Stimulated activated CD8-positive, alpha-beta memory T cell treated with anti-CD3 and anti-CD28 coated beads, Interleukin-2, amount 100 ng/mL, for 48 hours (primary cell): Measurements from ENCODE around the gene ATG101.

ENCODE experiments used
- DNase-seq, 2 donors: peaks; one replicate each; pipeline ENCODE4 v3.0.0-alpha.2; 2020; ENCODE audit warnings: low read depth in 2 of 2

The ATG101 gene

GRCh38 chr12:52057638-52058576, 11.9 kb upstream of the ATG101 start:
- DNase-seq: no peak

- DNase-seq: no peak
Observed at GRCh38 chr12:52058631-52059361, 11.0 kb upstream of the ATG101 start.

GRCh38 chr12:52059582-52060497, 9.9 kb upstream of the ATG101 start:
- no peak for DNase-seq

- DNase-seq: no peak
Observed at GRCh38 chr12:52060498-52061177, 9.1 kb upstream of the ATG101 start.

GRCh38 chr12:52061470-52062166, 8.2 kb upstream of the ATG101 start:
- DNase-seq: no peak

- no peak for DNase-seq
Observed at GRCh38 chr12:52062167-52063081, 7.4 kb upstream of the ATG101 start.

GRCh38 chr12:52063082-52063924, 6.5 kb upstream of the ATG101 start:
- DNase-seq: no peak

GRCh38 chr12:52063981-52064649, 5.7 kb upstream of the ATG101 start:
- no peak for DNase-seq

GRCh38 chr12:52066346-52067080, 3.3 kb upstream of the ATG101 start:
- no peak for DNase-seq

- DNase-seq: no peak
Observed at GRCh38 chr12:52067081-52067374, 2.8 kb upstream of the ATG101 start.

GRCh38 chr12:52070185-52070925, 577 bp downstream of the ATG101 start:
- no peak for DNase-seq

GRCh38 chr12:52073531-52074381, 4.0 kb downstream of the ATG101 start:
- no peak for DNase-seq

- DNase-seq: no peak
Observed at GRCh38 chr12:52074971-52075724, 5.4 kb downstream of the ATG101 start.

- no peak for DNase-seq
Observed at GRCh38 chr12:52076811-52077210, 7.0 kb downstream of the ATG101 start.

GRCh38 chr12:52078276-52078675, 8.5 kb downstream of the ATG101 start:
- no peak for DNase-seq
